Karpas-422 (cell line): ENCODE results near the gene ITGB8. TPM values are rescaled to one million over a fixed set of nuclear protein-coding genes. Genes with fewer than 3 reads are reported as not detected.

Experiments
- DNase-seq: peaks from one replicate; pipeline ENCODE4 v3.0.0-alpha.2; 2015
- H2AFZ ChIP-seq: fragments of 200-600 bp; sonication (generic); 2 replicates; pipeline ENCODE4 v1.6.1; 2014; ENCODE audit warnings: antibody characterized with exemption, low read length, mixed read lengths
- H3K27ac ChIP-seq: fragments of 200-600 bp; sonication (generic); 2 replicates; pipeline ENCODE4 v1.5.1; 2014; ENCODE audit warnings: mild to moderate bottlenecking, low read length, moderate library complexity
- H3K27me3 ChIP-seq: fragments of 200-600 bp; sonication (generic); 2 replicates; pipeline ENCODE4 v1.6.1; 2014; ENCODE audit warnings: low read length, mixed read lengths
- H3K36me3 ChIP-seq: fragments of 200-600 bp; sonication (generic); 2 replicates; pipeline ENCODE4 v1.6.1; 2014; ENCODE audit warnings: low read length, mixed read lengths; ENCODE audit not compliant: insufficient read depth
- H3K4me1 ChIP-seq: fragments of 200-600 bp; sonication (generic); 2 replicates; pipeline ENCODE4 v1.6.1; 2014; ENCODE audit warnings: mild to moderate bottlenecking, low read length, mixed read lengths
- H3K4me2 ChIP-seq: fragments of 200-600 bp; sonication (generic); 2 replicates; pipeline ENCODE4 v1.6.1; 2014; ENCODE audit warnings: low read length, low read depth, mild to moderate bottlenecking; ENCODE audit not compliant: poor library complexity, severe bottlenecking
- H3K4me3 ChIP-seq: fragments of 200-600 bp; sonication (generic); 2 replicates; pipeline ENCODE4 v1.5.1; 2014; ENCODE audit warnings: mild to moderate bottlenecking, antibody characterized with exemption, low read length, mixed read lengths
- H3K79me2 ChIP-seq: fragments of 200-600 bp; sonication (generic); 2 replicates; pipeline ENCODE4 v1.6.1; 2014; ENCODE audit warnings: mild to moderate bottlenecking, low read length, mixed read lengths
- H3K9ac ChIP-seq: fragments of 200-600 bp; sonication (generic); 2 replicates; pipeline ENCODE4 v1.6.0; 2014; ENCODE audit warnings: low read length
- H3K9me2 ChIP-seq: fragments of 200-600 bp; sonication (generic), shearing (Covaris generic); replicated peaks from 2 replicates; pipeline ENCODE4 v1.6.0; 2014; ENCODE audit warnings: mild to moderate bottlenecking, low read length, moderate library complexity; ENCODE audit not compliant: insufficient read depth
- H3K9me3 ChIP-seq: fragments of 300-700, 200-600 bp; sonication (generic); 2 replicates; pipeline ENCODE4 v1.6.1; 2014; ENCODE audit warnings: low read length, mixed read lengths
- H4K20me1 ChIP-seq: fragments of 200-600 bp; sonication (generic); 2 replicates; pipeline ENCODE4 v1.6.1; 2014; ENCODE audit warnings: mild to moderate bottlenecking, antibody characterized with exemption, low read length, low read depth; ENCODE audit not compliant: insufficient read depth
- total RNA-seq: library from RNA; depleted of rRNA; stranded (reverse); fragments of >200 nt; shearing (Covaris generic); gene quantifications from 2 replicates; pipeline ENCODE4 v1.2.3, GENCODE V29; 2014; ENCODE audit warnings: low replicate concordance

Gene ITGB8
- total RNA-seq, 1 experiment from 2014 or later = 0.07 TPM

DNA sequence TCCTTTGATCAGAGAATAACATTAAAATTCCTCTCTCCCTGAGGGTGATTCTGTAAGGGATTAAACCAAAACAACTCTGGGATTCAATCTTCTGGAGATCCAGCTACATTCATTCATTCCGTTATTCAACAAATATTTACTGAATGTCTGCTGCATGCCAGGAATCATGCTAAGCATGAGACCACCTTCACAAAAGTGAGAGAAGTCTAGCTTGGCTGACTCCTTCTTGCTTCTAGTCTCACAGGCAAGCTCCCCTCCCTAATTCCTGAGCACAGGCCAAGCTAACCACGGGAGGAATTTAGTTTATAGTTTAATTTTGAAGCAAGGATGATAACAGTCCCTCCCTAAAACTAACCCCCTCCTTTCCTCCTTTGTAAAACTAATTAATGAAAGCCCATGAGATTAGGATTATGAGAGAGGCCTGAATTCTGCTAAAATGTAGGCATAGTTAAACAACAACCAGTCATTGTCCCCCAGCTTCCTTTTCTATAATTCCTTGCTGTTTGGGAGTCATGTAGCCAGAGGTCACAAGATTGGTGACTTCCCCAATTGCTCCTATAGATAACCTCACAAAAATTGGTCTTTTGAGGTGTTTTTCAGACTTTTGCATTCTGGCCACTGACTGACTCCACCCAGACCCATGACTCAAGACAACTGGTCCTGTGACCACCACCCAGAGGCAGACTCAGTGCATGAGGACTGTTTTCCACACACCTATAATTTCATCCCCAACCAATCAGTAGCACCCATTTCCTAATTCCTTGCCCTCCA, 113.5 kb downstream of the ITGB8 start:
- no peaks in the 10 kb centered on the region for H3K79me2 ChIP-seq
- no peaks in the 10 kb centered on the region for H3K9me3 ChIP-seq
- H3K4me1 ChIP-seq = peaks cover 17% of the 10 kb centered on the region
- no peaks in the 10 kb centered on the region; the same call in 1 of the 2 replicates for H4K20me1 ChIP-seq
- no peaks in the 10 kb centered on the region for H3K27me3 ChIP-seq
- no peak for DNase-seq
- no peaks in the 10 kb centered on the region for H3K36me3 ChIP-seq
- no peak overlapping the region for H3K9ac ChIP-seq
- no peak overlapping the region for H3K27ac ChIP-seq
- H3K4me2 ChIP-seq = no peak overlapping the region
- no peak overlapping the region for H2AFZ ChIP-seq
- H3K4me3 ChIP-seq = no peak overlapping the region
- no peaks in the 10 kb centered on the region for H3K9me2 ChIP-seq

GRCh38 chr7:20447021-20447650, 116.4 kb downstream of the ITGB8 start:
- H3K4me2 ChIP-seq = no peak overlapping the region
- H3K79me2 ChIP-seq = no peaks in the 10 kb centered on the region
- no peak overlapping the region for H3K9ac ChIP-seq
- H3K27me3 ChIP-seq = no peaks in the 10 kb centered on the region
- no peaks in the 10 kb centered on the region for H3K4me1 ChIP-seq
- DNase-seq = no peak
- no peaks in the 10 kb centered on the region for H3K9me2 ChIP-seq
- no peaks in the 10 kb centered on the region for H3K9me3 ChIP-seq
- no peak overlapping the region for H2AFZ ChIP-seq
- H3K27ac ChIP-seq = no peak overlapping the region
- H3K36me3 ChIP-seq = no peaks in the 10 kb centered on the region
- H3K4me3 ChIP-seq = no peak overlapping the region
- no peaks in the 10 kb centered on the region for H4K20me1 ChIP-seq

DNA sequence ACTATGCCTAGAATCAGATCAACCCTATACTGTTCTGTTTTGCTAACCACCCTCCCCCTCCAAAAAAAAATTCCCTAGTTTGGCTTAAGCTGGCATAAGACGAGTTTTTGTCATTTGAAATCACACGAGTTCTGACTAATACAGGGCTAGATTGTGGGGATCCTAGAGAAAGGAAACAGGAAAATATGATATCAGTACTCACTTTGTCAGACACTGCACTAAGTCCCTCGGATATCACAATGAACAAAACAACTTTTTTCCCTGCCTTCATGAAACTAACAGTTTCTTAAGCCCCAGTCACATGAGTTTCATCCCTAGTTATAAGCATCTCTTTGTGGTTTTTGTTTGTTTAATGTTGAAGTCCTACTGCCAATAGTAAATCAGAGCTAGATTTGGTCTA, 118.5 kb downstream of the ITGB8 start:
- H3K36me3 ChIP-seq = no peaks in the 10 kb centered on the region
- H3K9me3 ChIP-seq = no peaks in the 10 kb centered on the region
- H4K20me1 ChIP-seq = no peaks in the 10 kb centered on the region
- no peak overlapping the region for H3K4me3 ChIP-seq
- no peak for DNase-seq
- no peak overlapping the region for H3K27ac ChIP-seq
- H3K27me3 ChIP-seq = no peaks in the 10 kb centered on the region
- no peaks in the 10 kb centered on the region for H3K79me2 ChIP-seq
- H3K9ac ChIP-seq = no peak overlapping the region
- H3K4me2 ChIP-seq = no peak overlapping the region
- H2AFZ ChIP-seq = no peak overlapping the region
- no peaks in the 10 kb centered on the region for H3K4me1 ChIP-seq
- no peaks in the 10 kb centered on the region for H3K9me2 ChIP-seq

GRCh38 chr7:20450536-20450935, 119.8 kb downstream of the ITGB8 start:
- H3K27ac ChIP-seq = no peak overlapping the region
- H3K9ac ChIP-seq = no peak overlapping the region
- H4K20me1 ChIP-seq = no peaks in the 10 kb centered on the region
- H3K4me2 ChIP-seq = no peak overlapping the region
- H2AFZ ChIP-seq = no peak overlapping the region
- H3K36me3 ChIP-seq = no peaks in the 10 kb centered on the region
- H3K4me1 ChIP-seq = no peaks in the 10 kb centered on the region
- no peak for DNase-seq
- no peaks in the 10 kb centered on the region for H3K27me3 ChIP-seq
- no peaks in the 10 kb centered on the region for H3K9me3 ChIP-seq
- H3K79me2 ChIP-seq = no peaks in the 10 kb centered on the region
- no peaks in the 10 kb centered on the region for H3K9me2 ChIP-seq
- H3K4me3 ChIP-seq = no peak overlapping the region

DNA sequence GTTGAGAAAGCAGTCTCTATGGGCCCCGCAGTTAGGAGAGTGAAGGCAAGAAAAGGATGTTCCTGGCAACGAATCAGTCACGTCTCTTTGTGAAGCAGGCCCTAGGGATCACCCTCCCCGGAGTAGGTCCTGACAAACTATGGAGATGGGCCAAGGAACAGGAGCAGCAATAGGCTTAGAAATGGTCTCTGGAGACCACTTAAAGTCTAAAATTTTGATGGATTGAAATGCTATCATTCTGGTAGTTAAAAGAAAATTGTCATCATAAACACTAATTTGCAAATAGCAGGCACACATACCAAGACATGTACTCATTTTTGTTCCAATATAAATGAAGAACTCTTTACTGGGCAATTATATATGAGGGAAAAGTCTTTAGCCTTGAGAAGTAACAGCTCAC, 123.5 kb downstream of the ITGB8 start:
- Histone ChIP-seq H3K9ac (no peak overlapping the region), H2AFZ (no peak overlapping the region), H4K20me1 (no peaks in the 10 kb centered on the region), H3K9me3 (no peaks in the 10 kb centered on the region), H3K4me1 (no peaks in the 10 kb centered on the region), H3K9me2 (no peaks in the 10 kb centered on the region), H3K4me3 (no peak overlapping the region), H3K27ac (no peak overlapping the region), H3K79me2 (no peaks in the 10 kb centered on the region), H3K4me2 (no peak overlapping the region), H3K36me3 (no peaks in the 10 kb centered on the region), H3K27me3 (no peaks in the 10 kb centered on the region)
- DNase-seq = no peak

- Histone ChIP-seq H4K20me1 (no peaks in the 10 kb centered on the region), H3K4me3 (no peak overlapping the region), H3K36me3 (no peaks in the 10 kb centered on the region), H3K9ac (no peak overlapping the region), H3K27me3 (no peaks in the 10 kb centered on the region), H3K4me1 (no peaks in the 10 kb centered on the region), H3K9me2 (no peaks in the 10 kb centered on the region), H2AFZ (no peak overlapping the region), H3K9me3 (no peaks in the 10 kb centered on the region), H3K4me2 (no peak overlapping the region), H3K79me2 (no peaks in the 10 kb centered on the region), H3K27ac (no peak overlapping the region)
- no peak for DNase-seq
These were observed 126.0 kb downstream of the ITGB8 start for GRCh38 chr7:20456701-20457100.

- Histone ChIP-seq H3K4me2 (no peak overlapping the region), H3K9me2 (no peaks in the 10 kb centered on the region), H3K27ac (no peak overlapping the region), H3K79me2 (no peaks in the 10 kb centered on the region), H3K4me3 (no peak overlapping the region), H3K27me3 (no peaks in the 10 kb centered on the region), H2AFZ (no peak overlapping the region), H3K9ac (no peak overlapping the region), H3K4me1 (no peaks in the 10 kb centered on the region), H3K9me3 (no peaks in the 10 kb centered on the region), H3K36me3 (no peaks in the 10 kb centered on the region), H4K20me1 (no peaks in the 10 kb centered on the region)
- DNase-seq = no peak
These were observed 127.8 kb downstream of the ITGB8 start for GRCh38 chr7:20458521-20458920.

- Histone ChIP-seq H3K36me3 (no peaks in the 10 kb centered on the region), H3K4me3 (no peak overlapping the region), H2AFZ (no peak overlapping the region), H3K4me2 (no peak overlapping the region), H3K9me2 (no peaks in the 10 kb centered on the region), H4K20me1 (no peaks in the 10 kb centered on the region), H3K27me3 (no peaks in the 10 kb centered on the region), H3K79me2 (no peaks in the 10 kb centered on the region), H3K27ac (no peak overlapping the region), H3K9ac (no peak overlapping the region), H3K9me3 (no peaks in the 10 kb centered on the region), H3K4me1 (no peaks in the 10 kb centered on the region)
- DNase-seq = no peak
These were observed 128.7 kb downstream of the ITGB8 start for GRCh38 chr7:20459419-20459818.
